Stomach (tissue), 9 donors: ENCODE results near the gene WNK1. TPM values are rescaled to one million over a fixed set of nuclear protein-coding genes. Genes with fewer than 3 reads are reported as not detected.
A peak's percentile ranks its signal among the peaks of the same experiment; 100 is the strongest.
"Not testable (repeated sequence)": the region's sequence is repeated elsewhere in the genome, so short reads cannot be mapped to it uniquely, and the experiment has no call there.

ENCODE experiments used
- DNase-seq, 2 donors: peaks; one replicate each; pipeline versions ENCODE4 v3.0.0 to v3.0.0-alpha.2; 2013 to 2019
- H3K27ac ChIP-seq, 5 donors: fragments of 200-600 bp in 4 of 5; sonication (generic) in 4 of 5; one replicate each; pipeline ENCODE4 v1.5.1; 2013 to 2019; ENCODE audit warnings: mild to moderate bottlenecking in 1 of 5, moderate library complexity in 1 of 5
- H3K27me3 ChIP-seq, 3 donors: fragments of 200-600 bp; sonication (generic); one replicate each; pipeline ENCODE4 v1.5.1; 2017 to 2019; ENCODE audit warnings: mixed run types in 1 of 3
- H3K36me3 ChIP-seq, 4 donors: fragments of 200-600 bp; sonication (generic); 1 replicate in 3 of 4; 2 replicates in 1 of 4; pipeline ENCODE4 v1.5.1; 2016 to 2019
- H3K4me1 ChIP-seq, 4 donors: fragments of 200-600 bp; sonication (generic); one replicate each; pipeline ENCODE4 v1.5.1; 2016 to 2019
- H3K4me3 ChIP-seq, 4 donors: fragments of 200-600 bp; sonication (generic) in 3 of 4; one replicate each; pipeline ENCODE4 v1.5.1; 2016 to 2019; ENCODE audit warnings: mild to moderate bottlenecking in 1 of 4
- H3K9me3 ChIP-seq, 4 donors: fragments of 200-600 bp; sonication (generic); one replicate each; pipeline ENCODE4 v1.5.1; 2016 to 2019
- CTCF ChIP-seq, 7 experiments: fragments of 450-650 bp in 4 of 7; fragments of 200-600 bp in 3 of 7; sonication (generic) in 3 of 7; IDR thresholded peaks; one replicate each; pipeline ENCODE4 v1.5.1; 2016 to 2019; ENCODE audit warnings: antibody characterized with exemption in 7 of 7, control low read depth in 2 of 7, mild to moderate bottlenecking in 1 of 7
- EP300 ChIP-seq: sonication (generic); formaldehyde crosslinking; IDR thresholded peaks from one replicate; pipeline ENCODE4 v1.6.1; 2017; ENCODE audit warnings: antibody characterized with exemption
- POLR2A ChIP-seq, 4 donors: fragments of 450-650 bp; IDR thresholded peaks; one replicate each; pipeline ENCODE4 v1.6.1; 2016; ENCODE audit warnings: antibody characterized with exemption in 4 of 4, control low read depth in 2 of 4, mild to moderate bottlenecking in 1 of 4, moderate library complexity in 1 of 4
- POLR2AphosphoS5 ChIP-seq, 3 donors: sonication (generic); formaldehyde crosslinking; IDR thresholded peaks; one replicate each; pipeline ENCODE4 v1.6.1; 2016; ENCODE audit warnings: antibody characterized with exemption in 3 of 3
- WGBS, 5 donors: extraction: QIAGEN DNeasy Blood & Tissue Kit in 3 of 5; methylation state at CpG; one replicate each; pipeline versions ENCODE4 v1.1.5 to v1.1.7; 2013 to 2018; 5-methylcytosine and 5-hydroxymethylcytosine counted together
- intact Hi-C: fragments of 100-400 bp; cut with DNase I; formaldehyde crosslinking; loops from one replicate; pipeline ENCODE4 v1.15.1; 2023; ENCODE audit warnings: low total_unique reads
- polyA plus RNA-seq, 3 donors: library from polyadenylated mRNA; stranded (reverse); fragments of 200-250 nt; gene quantifications; one replicate each; pipeline ENCODE4 v1.2.3, GENCODE V29; 2013
- total RNA-seq, 5 donors: library from RNA; depleted of rRNA; stranded (reverse); fragments of >200 nt; gene quantifications; one replicate each; pipeline versions ENCODE4 v1.1.0 to v1.2.3, GENCODE V29; 2014 to 2016
- donor health status: healthy with polysubstance abuse.
- donor health status: Bipolar disorder and iron deficiency.
- donor health status: healthy.

The WNK1 gene
- total and polyA plus RNA-seq, 8 donors, result 13.2 to 192 (median 84.5) TPM

- Histone ChIP-seq H3K27ac (no peak overlapping the region), H3K27me3 (no peaks in the 10 kb centered on the region), H3K36me3 (peaks cover 0 to 14% (median 10%) of the 10 kb centered on the region in 4 donors), H3K4me3 (no peak overlapping the region), H3K9me3 (no peaks in the 10 kb centered on the region), H3K4me1 (peaks cover 6 to 53% (median 29%) of the 10 kb centered on the region in 4 donors)
- intact Hi-C loops, result loop anchor here (10.0 kb wide), 2 partner anchors 58 to 238 kb away; partner anchors contain the start of gene WNK1
- DNase-seq, result no peak
- 87 to 94% (median 92%) methylated on average over 2 of the region's 2 CpGs for WGBS, 5 donors
- TF ChIP-seq POLR2AphosphoS5 (IDR thresholded peaks at IDR 0.05) (no peak), EP300 (no peak), POLR2A (IDR thresholded peaks at IDR 0.05) (no peak), CTCF (IDR thresholded peaks at IDR 0.05) (no peak)
Observed at GRCh38 chr12:812950-813349, 60.6 kb downstream of the WNK1 start.

- H3K4me1 ChIP-seq, result peaks cover 4 to 34% (median 24%) of the 10 kb centered on the region in 4 donors
- H3K36me3 ChIP-seq, result peaks cover 0 to 18% (median 10%) of the 10 kb centered on the region in 4 donors
- intact Hi-C loops, result loop anchor here (10.0 kb wide), 2 partner anchors 63 to 243 kb away; partner anchors contain the start of gene WNK1
Observed at GRCh38 chr12:817456-817855, 65.1 kb downstream of the WNK1 start.

GRCh38 chr12:817941-818600, 65.7 kb downstream of the WNK1 start:
- H3K27ac ChIP-seq, result peak overlapping the region in 3 of 5 donors; percentile 9 to 18 (median 13)
- no peaks in the 10 kb centered on the region for H3K27me3 ChIP-seq
- TF ChIP-seq POLR2A (IDR thresholded peaks at IDR 0.05), result no peak
- TF ChIP-seq EP300, result no peak
- TF ChIP-seq POLR2AphosphoS5 (IDR thresholded peaks at IDR 0.05), result no peak
- no peak for TF ChIP-seq CTCF (IDR thresholded peaks at IDR 0.05)
- no peak for DNase-seq
- intact Hi-C loops, result loop anchor here (10.0 kb wide), 2 partner anchors 63 to 243 kb away; partner anchors contain the start of gene WNK1
- H3K4me1 ChIP-seq, result peaks cover 4 to 34% (median 24%) of the 10 kb centered on the region in 4 donors
- H3K9me3 ChIP-seq, result peaks cover 0 to 4% (median 0%) of the 10 kb centered on the region in 4 donors
- H3K36me3 ChIP-seq, result peaks cover 0 to 18% (median 10%) of the 10 kb centered on the region in 4 donors
- 70 to 90% (median 79%) methylated on average over 3 of the region's 3 CpGs for WGBS, 5 donors
- H3K4me3 ChIP-seq, result no peak overlapping the region

More at GRCh38 chr12:817456-817855, 65.1 kb downstream of the WNK1 start:
- 71 to 78% (median 76%) methylated on average over 9 of the region's 9 CpGs for WGBS, 5 donors
- not testable (repeated sequence) for H3K4me3 ChIP-seq, H3K9me3 ChIP-seq, H3K27me3 ChIP-seq, DNase-seq
- peak overlapping the region in 1 of 5 donors; percentile 18 for H3K27ac ChIP-seq

- no peak overlapping the region for H3K4me3 ChIP-seq
- H3K27me3 ChIP-seq, result no peaks in the 10 kb centered on the region
- H3K4me1 ChIP-seq, result peaks cover 4 to 34% (median 24%) of the 10 kb centered on the region in 4 donors
- intact Hi-C loops, result loop anchor here (10.0 kb wide), 2 partner anchors 64 to 244 kb away; partner anchors contain the start of gene WNK1
- peaks cover 0 to 5% (median 0%) of the 10 kb centered on the region in 4 donors for H3K9me3 ChIP-seq
- TF ChIP-seq POLR2A (IDR thresholded peaks at IDR 0.05), result no peak
- TF ChIP-seq EP300, result no peak
- TF ChIP-seq POLR2AphosphoS5 (IDR thresholded peaks at IDR 0.05), result no peak
- TF ChIP-seq CTCF (IDR thresholded peaks at IDR 0.05), result no peak
- 68 to 83% (median 78%) methylated on average over 5 of the region's 5 CpGs for WGBS, 5 donors
- H3K27ac ChIP-seq, result peak overlapping the region in 1 of 5 donors; percentile 13
- no peak for DNase-seq
- H3K36me3 ChIP-seq, result peaks cover 0 to 18% (median 10%) of the 10 kb centered on the region in 4 donors
Observed at GRCh38 chr12:818733-819132, 66.4 kb downstream of the WNK1 start.
